HG03025 (cell line): ENCODE data around the gene DNAAF8.
A peak's percentile ranks its signal among the peaks of the same experiment; 100 is the strongest.

Experiments
- ATAC-seq: cut with Tn5 transposase; IDR thresholded peaks from one replicate; pipeline ENCODE4 v1.9.1; 2021; ENCODE audit warnings: mild to moderate bottlenecking, moderate library complexity; ENCODE audit not compliant: unreplicated experiment, low FRiP score

Gene DNAAF8

DNA sequence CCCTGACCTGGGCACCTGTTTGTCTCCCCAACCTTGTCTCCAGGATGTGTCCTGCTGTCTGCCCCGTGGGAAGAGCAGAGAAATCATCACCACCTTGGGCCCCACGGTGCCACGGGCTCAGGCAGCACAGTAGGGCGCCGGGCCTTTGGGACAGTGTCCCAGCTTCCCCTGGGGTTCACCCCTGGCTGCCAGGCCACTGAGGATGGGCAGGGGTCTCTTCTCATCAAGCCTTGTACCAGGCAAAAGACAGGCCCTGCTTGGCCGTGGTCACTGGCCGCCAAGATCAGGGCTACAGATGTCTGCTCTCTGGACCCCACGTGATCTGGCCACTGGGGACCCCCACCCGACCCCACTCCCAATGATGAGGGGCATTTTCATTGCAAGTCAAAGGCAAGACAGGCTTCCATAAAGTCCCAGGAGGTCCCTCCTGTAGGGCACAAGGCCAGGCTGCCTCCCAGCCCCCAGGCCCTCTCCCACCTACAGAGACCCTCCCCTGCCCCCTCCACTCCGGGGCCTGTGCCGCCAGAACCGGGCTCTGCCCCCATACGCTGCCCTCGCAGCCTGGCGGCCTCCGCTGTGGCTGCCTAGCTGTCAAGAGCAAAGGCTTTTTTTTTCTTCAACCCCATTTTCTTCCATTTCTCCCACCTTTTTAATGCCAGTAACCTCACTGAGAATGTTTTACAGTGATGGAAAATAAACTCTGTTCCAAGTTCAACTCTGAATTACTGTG lies 14.5 kb downstream of the DNAAF8 start:
- ATAC-seq: no peak

GRCh38 chr16:4749700-4750257 lies 15.4 kb downstream of the DNAAF8 start:
- no peak for ATAC-seq

DNA sequence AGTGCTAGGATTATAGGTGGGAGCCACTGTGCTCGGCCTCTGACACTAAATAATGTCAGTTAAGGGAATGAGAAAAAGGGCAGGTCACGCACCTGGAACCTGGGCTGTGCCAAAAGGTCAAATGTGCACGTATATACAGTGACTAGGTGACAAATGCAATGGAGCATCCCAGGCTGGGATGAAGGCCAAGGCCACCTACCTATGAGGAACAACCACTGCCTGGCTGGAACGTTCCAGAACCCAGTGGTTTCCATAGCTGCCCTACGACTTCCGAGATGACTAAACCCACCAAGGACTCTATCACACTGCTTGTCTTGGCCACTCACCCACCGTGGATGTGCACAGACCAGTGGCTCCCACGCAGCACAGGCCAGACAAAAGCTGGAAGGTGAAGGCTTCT lies 16.6 kb downstream of the DNAAF8 start:
- ATAC-seq: no peak

DNA sequence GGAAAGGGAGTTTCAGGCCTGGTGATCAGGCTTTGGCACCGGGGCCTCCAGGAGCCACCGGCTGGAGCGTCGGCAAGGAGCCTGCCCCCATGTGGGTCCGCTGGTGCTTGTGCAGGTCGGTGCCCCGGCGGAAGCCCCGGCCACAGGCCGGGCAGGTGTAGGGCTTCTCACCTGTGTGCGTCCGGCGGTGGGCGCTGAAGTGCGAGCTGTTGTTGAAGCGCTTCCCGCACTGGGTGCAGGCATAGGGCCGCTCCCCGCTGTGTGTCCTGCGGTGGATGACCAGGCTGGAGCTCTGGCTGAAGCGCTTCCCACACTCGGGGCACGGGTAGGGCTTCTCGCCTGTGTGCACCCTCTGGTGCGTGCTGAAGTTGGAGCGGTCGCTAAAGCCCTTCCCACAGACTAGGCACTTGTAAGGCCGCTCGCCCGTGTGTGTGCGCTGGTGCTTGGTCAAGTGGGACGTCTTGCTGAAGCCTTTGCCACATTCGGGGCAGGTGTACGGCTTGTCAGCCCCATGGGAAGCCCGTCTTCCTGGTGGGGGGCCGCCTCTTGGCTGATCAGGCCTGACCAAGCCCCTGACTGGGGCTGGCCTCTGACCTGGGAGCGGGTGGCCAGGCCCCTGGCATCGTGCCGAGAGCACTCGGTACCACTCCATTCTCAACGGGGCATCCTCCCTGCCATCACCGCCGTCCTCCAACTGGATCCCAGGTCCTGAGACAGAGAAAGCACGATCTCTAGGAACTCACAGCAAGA lies 18.2 kb downstream of the DNAAF8 start:
- ATAC-seq: no peak

GRCh38 chr16:4753227-4753626 lies 18.9 kb downstream of the DNAAF8 start:
- ATAC-seq: no peak

- ATAC-seq: no peak
Measured at GRCh38 chr16:4754865-4755264, 20.5 kb downstream of the DNAAF8 start.

- ATAC-seq: no peak
Measured at GRCh38 chr16:4755687-4756086, 21.4 kb downstream of the DNAAF8 start.

DNA sequence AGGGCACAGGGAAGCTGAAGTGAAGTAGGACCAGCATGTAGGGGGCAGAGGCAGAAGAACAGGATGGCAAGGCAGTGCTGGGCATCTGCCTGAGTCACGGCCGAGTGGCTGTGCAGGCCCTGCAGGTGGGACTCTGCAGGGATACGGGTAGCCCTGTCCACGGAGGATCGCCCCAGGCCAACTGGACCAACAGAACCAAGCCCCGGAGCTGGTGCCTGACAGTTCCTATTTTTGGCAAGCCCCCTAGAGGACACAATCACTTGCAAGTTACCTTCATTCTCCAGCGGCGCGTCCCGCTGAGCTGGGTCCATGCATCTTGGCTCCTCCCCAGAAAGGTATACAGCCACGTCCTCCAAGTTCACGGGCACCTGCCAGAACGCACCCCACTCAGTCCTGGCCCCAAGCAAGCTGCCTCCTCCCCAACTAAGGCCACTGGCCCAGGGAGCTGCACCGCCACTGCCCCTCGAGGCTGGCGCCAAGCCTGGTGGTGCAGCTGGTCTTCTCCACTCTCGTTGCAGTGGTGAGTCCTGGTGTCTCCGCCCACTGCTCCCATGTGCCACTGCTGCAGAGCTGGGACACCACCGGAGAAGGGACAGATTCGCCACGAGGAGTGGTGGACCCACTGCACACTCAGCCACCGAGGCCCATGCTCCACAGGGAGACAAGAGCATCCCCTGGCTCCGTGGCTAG lies 26.0 kb downstream of the DNAAF8 start:
- no peak for ATAC-seq

DNA sequence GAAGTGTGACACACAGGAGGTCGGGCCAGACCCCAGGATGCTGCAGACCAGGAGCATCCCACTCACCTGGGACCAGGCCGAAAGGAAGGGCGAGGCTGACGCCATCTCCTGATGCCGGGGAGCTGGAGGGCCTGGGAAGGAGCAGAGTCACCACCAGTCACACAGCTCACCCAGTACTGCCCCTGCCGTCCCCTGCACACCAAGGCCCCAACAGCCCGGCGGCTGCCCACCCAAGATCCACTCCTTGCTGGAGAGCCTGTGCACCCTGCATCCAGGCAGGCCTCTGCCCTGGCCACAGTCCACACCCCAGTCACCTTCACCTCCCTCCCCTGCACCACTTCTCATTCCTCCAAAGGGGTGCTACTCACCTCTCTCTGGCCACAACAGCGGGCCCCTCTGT lies 27.9 kb downstream of the DNAAF8 start:
- ATAC-seq: no peak

DNA sequence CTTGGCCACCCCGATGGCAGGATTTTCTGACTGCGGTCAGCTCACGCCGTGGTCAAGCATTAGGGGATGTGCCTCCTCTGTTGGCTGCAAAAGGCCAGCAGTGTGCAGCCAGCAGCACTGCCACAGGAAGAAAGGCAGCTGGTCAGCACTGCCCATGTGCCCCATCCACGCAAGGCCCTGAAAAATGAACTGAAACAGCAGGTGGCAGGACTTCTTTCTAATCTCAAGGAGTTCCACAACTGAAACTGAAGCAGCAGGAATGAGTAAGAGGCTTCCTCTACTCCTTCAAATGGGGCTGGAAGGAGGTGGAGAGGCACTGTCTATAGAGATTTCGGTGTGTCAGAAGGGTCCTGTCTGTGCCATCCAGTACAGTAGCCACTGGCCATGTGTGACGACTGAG lies 29.5 kb downstream of the DNAAF8 start:
- no peak for ATAC-seq

GRCh38 chr16:4765511-4766474 lies 31.5 kb downstream of the DNAAF8 start:
- ATAC-seq: no peak

DNA sequence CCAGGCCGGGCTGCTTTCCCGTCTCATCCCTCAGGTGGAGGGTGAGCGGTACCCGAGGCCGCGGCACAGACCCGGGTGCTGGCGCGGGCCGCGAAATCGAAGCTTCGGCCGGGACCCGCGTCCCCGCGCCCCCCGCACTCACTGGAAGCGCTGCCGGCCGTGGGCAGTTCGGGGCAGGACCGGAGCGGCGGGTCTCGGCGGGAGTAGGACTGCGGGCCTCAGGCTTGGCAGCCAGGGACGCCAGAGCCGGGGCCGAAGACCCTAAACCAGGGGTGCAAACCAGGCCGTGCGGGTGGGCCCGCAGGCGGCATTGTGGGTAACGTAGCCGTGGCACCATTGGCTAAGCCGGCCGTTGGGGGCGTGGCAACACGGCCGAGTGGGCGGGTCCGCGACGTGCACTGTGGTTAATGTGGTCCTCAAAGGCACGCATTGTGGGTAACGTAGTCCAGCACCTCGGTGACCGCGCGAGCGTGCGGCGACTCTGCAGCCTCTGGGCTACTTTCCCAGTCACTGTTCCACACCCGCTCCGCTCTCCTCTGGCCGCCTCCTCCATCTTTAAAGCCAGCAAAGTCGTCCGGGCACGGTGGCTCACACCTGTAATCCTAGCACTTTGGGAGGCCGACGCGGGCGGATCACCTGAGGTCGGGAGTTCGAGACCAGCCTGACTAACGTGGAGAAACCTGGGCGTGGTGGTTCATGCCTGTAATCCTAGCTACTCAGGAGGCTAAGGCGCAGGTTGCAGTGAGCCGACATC lies 32.7 kb downstream of the DNAAF8 start, which contains the start of gene ZNF500:
TSS of gene ZNF500 (minus strand) at position 288 of the 754 bp plus-strand sequence. CDS start 1,184 bp downstream, outside the sequence.
- ATAC-seq: peak; percentile 81

DNA sequence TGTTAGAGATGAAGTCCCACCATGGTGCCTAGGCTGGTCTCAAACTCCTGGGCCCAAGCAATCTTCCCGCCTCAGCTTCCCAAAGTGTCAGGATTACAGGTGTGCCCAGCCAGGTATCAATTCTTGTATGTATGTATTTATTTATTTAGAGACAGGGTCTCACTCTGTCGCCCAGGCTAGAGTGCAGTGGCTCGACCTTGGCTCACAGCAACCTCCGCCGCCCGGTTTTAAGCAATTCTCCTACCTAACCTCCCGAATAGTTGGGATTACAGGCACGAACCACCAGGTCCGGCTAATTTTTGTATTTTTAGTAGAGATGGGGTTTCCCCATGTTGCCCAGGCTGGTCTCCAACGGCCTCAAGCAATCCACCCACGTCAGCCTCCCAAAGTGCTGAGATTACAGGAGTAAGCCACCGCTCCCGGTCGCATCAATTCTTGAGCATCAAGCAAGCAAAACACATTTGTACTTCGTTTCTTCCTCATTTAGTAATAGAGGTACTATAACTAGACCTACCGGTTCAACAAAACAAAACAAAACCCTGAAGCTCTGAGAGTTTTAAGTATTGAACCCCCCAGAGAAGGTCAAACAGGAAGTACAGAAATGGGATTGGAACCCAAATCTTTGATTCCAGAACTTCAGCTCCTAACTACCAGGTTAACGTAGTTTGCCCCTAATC lies 33.7 kb downstream of the DNAAF8 start:
- peak; percentile 3 for ATAC-seq

GRCh38 chr16:4768549-4769305 lies 34.4 kb downstream of the DNAAF8 start:
- peak; percentile 52 for ATAC-seq

GRCh38 chr16:4769306-4769638 lies 34.9 kb downstream of the DNAAF8 start:
- ATAC-seq: no peak

- no peak for ATAC-seq
Measured at GRCh38 chr16:4771646-4772045, 37.3 kb downstream of the DNAAF8 start.

- no peak for ATAC-seq
Measured at GRCh38 chr16:4772351-4772750, 38.0 kb downstream of the DNAAF8 start.

GRCh38 chr16:4775005-4775404 lies 40.7 kb downstream of the DNAAF8 start:
- no peak for ATAC-seq
